ENCODE results near the gene ADCYAP1.

ADCYAP1 gene

GRCh38 chr18:904218-905090, at the start of gene ADCYAP1:
TSS of gene ADCYAP1 (plus strand) at chr18:904871. CDS start at chr18:905387, 516 bp downstream.
- 0 out of 2 replicates have a peak, but pooled peaks have one; percentile 19 for TF ChIP-seq CTCF (IDR thresholded peaks at IDR 0.05)

DNA sequence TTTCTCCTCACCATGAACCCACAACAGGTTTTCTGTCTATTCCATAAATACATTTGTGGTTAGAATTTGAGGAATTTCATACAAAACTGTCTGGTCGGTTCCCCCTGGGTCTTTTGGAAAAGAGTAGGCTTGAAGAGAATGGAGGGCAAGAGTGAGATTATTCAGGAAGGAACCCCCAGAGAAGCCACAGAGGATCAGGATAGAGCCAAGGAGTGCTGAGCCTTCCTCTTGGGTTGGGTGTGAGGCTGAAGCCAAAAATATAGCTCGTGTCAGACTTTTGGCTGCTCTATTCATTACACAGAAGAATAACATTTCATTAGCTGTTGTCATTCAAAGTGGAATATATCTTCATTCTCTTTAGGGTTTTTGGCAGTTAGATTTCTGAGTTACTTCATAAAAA, 46.7 kb upstream of the ADCYAP1 start:
- TF ChIP-seq CTCF (IDR thresholded peaks at IDR 0.05) = no peak

DNA sequence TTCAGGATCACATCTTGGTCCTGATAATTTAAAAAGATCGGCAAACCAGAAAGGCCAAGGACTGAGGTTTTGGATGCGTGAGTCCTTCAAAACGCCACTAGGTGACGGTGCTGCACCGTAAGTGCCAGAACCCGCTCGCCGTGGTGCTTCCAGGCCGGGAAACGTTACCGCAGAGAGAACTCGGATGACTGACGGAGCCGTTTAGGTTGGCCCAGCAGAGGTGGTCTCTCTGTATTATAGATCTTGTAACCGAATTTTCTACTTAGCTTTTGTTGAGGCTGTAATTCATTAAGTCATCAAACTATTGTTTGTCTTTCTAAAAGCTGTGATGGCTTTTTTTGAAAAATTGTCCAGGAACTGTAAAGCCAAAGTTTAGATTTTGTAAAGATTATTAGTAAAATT, 39.8 kb upstream of the ADCYAP1 start:
- peak; percentile 96 for TF ChIP-seq CTCF (IDR thresholded peaks at IDR 0.05)

- no peak for TF ChIP-seq CTCF (IDR thresholded peaks at IDR 0.05)
Observed at GRCh38 chr18:867257-867656, 37.4 kb upstream of the ADCYAP1 start.

DNA sequence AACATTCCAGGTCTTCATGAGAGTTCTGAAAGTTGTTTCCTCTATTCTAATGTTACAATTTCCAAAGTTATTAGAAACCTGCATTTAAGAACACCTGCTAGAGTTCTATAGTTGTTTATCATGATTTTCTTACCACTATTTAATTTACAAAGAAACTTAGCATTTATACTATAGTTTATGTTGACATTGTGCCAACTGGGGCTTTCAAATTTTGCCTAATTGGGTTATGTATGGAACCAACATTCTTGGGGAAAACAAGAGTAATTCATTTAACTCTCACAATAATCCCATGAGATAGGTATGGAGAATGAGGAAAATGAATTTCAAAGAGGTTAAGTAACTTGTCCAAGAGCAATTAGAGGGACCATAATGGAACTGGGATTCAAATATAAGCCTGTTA, 28.8 kb upstream of the ADCYAP1 start:
- no peak for TF ChIP-seq CTCF (IDR thresholded peaks at IDR 0.05)

GRCh38 chr18:877238-877637, 27.4 kb upstream of the ADCYAP1 start:
- no peak for TF ChIP-seq CTCF (IDR thresholded peaks at IDR 0.05)

DNA sequence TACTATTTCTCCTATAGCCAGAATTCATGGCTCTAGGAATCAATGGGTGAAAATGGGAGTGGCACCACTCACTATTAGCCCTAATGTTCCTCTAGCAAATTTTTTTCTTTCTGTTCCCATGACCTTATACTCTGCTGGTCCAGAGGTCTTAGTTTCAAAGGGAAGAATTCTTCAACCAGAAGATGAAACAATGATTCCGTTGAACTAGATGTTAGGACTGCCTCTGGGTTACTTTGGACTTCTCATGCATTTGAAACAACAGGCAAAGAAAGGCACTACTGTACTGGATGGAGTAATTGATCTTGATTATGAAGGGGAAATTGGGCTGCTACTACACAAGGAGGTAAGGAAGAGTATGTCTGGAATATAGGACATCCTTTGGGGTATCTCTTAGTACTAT, 18.6 kb upstream of the ADCYAP1 start:
- TF ChIP-seq CTCF (IDR thresholded peaks at IDR 0.05) = no peak
